NCI-H2196 treated with DMSO at 0.1 percent for 48 hours (cell line): Measurements from ENCODE around the gene TCF4.

Experiments
- DNase-seq: peaks from one replicate; lab custom pipeline; 2025; ENCODE audit not compliant: unreplicated experiment; lab: John Stamatoyannopoulos, UW

Gene TCF4

GRCh38 chr18:55324166-55324565 lies 263.8 kb downstream of the TCF4 start:
- no peak for DNase-seq

GRCh38 chr18:55323051-55323994 lies 264.7 kb downstream of the TCF4 start:
- DNase-seq = no peak

- DNase-seq = peak; percentile 35
Measured at GRCh38 chr18:55322178-55322735, 265.7 kb downstream of the TCF4 start.

- DNase-seq = peak; percentile 49
Measured at GRCh38 chr18:55321265-55322177, 266.5 kb downstream of the TCF4 start.

- DNase-seq = no peak
Measured at GRCh38 chr18:55320424-55321264, 267.3 kb downstream of the TCF4 start.

GRCh38 chr18:55319459-55320193 lies 268.4 kb downstream of the TCF4 start:
- no peak for DNase-seq

- no peak for DNase-seq
Measured at GRCh38 chr18:55318951-55319441, 269.0 kb downstream of the TCF4 start.

GRCh38 chr18:55317864-55318263 lies 270.1 kb downstream of the TCF4 start:
- no peak for DNase-seq

- no peak for DNase-seq
Measured at GRCh38 chr18:55317324-55317723, 270.7 kb downstream of the TCF4 start.

- no peak for DNase-seq
Measured at GRCh38 chr18:55316486-55317184, 271.4 kb downstream of the TCF4 start.

GRCh38 chr18:55314615-55315237 lies 273.3 kb downstream of the TCF4 start:
- no peak for DNase-seq

- no peak for DNase-seq
Measured at GRCh38 chr18:55314031-55314430, 274.0 kb downstream of the TCF4 start.

GRCh38 chr18:55310863-55311262 lies 277.1 kb downstream of the TCF4 start:
- no peak for DNase-seq

- no peak for DNase-seq
Measured at GRCh38 chr18:55310044-55310676, 277.8 kb downstream of the TCF4 start.

- DNase-seq = no peak
Measured at GRCh38 chr18:55309249-55309648, 278.7 kb downstream of the TCF4 start.

- no peak for DNase-seq
Measured at GRCh38 chr18:55307505-55307904, 280.5 kb downstream of the TCF4 start.

GRCh38 chr18:55306359-55307024 lies 281.5 kb downstream of the TCF4 start:
- DNase-seq = no peak
